Immature natural killer cell (primary cell): ENCODE measurements around the gene PDLIM4. TPM values are rescaled to one million over a fixed set of nuclear protein-coding genes. Genes with fewer than 3 reads are reported as not detected.

Source experiments
- DNase-seq, 3 donors: peaks; one replicate each; pipeline ENCODE4 v3.0.0; 2022; ENCODE audit warnings: mixed read lengths in 1 of 3
- H3K27ac Mint-ChIP-seq, 6 donors: one replicate each; pipeline ENCODE4 v1.8.0; 2020; ENCODE audit warnings: mixed read lengths in 6 of 6, mild to moderate bottlenecking in 5 of 6, inconsistent platforms in 4 of 6, moderate library complexity in 3 of 6
- H3K27me3 Mint-ChIP-seq, 3 donors: one replicate each; pipeline ENCODE4 v1.8.0; 2020 to 2021; ENCODE audit warnings: low read depth in 3 of 3, mild to moderate bottlenecking in 3 of 3, mixed read lengths in 3 of 3, moderate library complexity in 3 of 3, inconsistent platforms in 1 of 3
- H3K36me3 Mint-ChIP-seq, 3 donors: one replicate each; pipeline ENCODE4 v1.8.0; 2020; ENCODE audit warnings: mixed read lengths in 3 of 3, inconsistent platforms in 2 of 3, mild to moderate bottlenecking in 2 of 3
- H3K4me1 Mint-ChIP-seq, 2 donors: one replicate each; pipeline ENCODE4 v1.8.0; 2020; ENCODE audit warnings: inconsistent platforms in 2 of 2, mild to moderate bottlenecking in 2 of 2, mixed read lengths in 2 of 2, moderate library complexity in 1 of 2
- H3K4me3 Mint-ChIP-seq, 5 donors: one replicate each; pipeline ENCODE4 v1.8.0; 2020; ENCODE audit warnings: mild to moderate bottlenecking in 5 of 5, mixed read lengths in 5 of 5, inconsistent platforms in 3 of 5, moderate library complexity in 3 of 5
- H3K9me3 Mint-ChIP-seq, 6 donors: one replicate each; pipeline ENCODE4 v1.8.0; 2020; ENCODE audit warnings: mild to moderate bottlenecking in 6 of 6, mixed read lengths in 6 of 6, inconsistent platforms in 4 of 6, moderate library complexity in 3 of 6
- polyA plus RNA-seq, 3 donors: library from polyadenylated mRNA; unstranded; fragments of 300-500 nt; fragmentation: Illumina TruSeq; gene quantifications; one replicate each; pipeline ENCODE4 v1.2.3, GENCODE V29; 2021

Gene PDLIM4
- polyA plus RNA-seq, result not detected

- peaks cover 0 to 8% (median 0%) of the 10 kb centered on the region in 3 donors for H3K36me3 Mint-ChIP-seq
- no peaks in the 10 kb centered on the region for H3K9me3 Mint-ChIP-seq
- peaks cover 0 to 14% (median 6%) of the 10 kb centered on the region in 3 donors for H3K27me3 Mint-ChIP-seq
- H3K4me1 Mint-ChIP-seq, result no peaks in the 10 kb centered on the region
- H3K27ac Mint-ChIP-seq, result no peak within 1 kb of the TSS
- H3K4me3 Mint-ChIP-seq, result peak within 1 kb of the TSS in 2 of 5 donors; percentile 22 to 70
- DNase-seq, result no peak
Measured at GRCh38 chr5:132257131-132258101, at the start of gene PDLIM4. TSS of gene PDLIM4 (plus strand) at chr5:132257696. CDS start at chr5:132257735, 39 bp downstream.

- H3K9me3 Mint-ChIP-seq, result no peaks in the 10 kb centered on the region
- DNase-seq, result no peak
Measured at GRCh38 chr5:132207778-132208177, 49.7 kb upstream of the PDLIM4 start.

GRCh38 chr5:132209131-132209530 is 48.4 kb upstream of the PDLIM4 start:
- Mint-ChIP-seq H3K36me3 (no peaks in the 10 kb centered on the region), H3K27me3 (no peaks in the 10 kb centered on the region), H3K9me3 (no peaks in the 10 kb centered on the region), H3K27ac (no peak overlapping the region), H3K4me1 (no peaks in the 10 kb centered on the region), H3K4me3 (no peak overlapping the region)
- DNase-seq, result no peak

More at GRCh38 chr5:132207778-132208177, 49.7 kb upstream of the PDLIM4 start:
- Mint-ChIP-seq H3K36me3 (no peaks in the 10 kb centered on the region), H3K4me1 (no peaks in the 10 kb centered on the region), H3K27me3 (peaks cover 0 to 2% (median under 1%) of the 10 kb centered on the region in 3 donors), H3K27ac (no peak overlapping the region), H3K4me3 (no peak overlapping the region)

- Mint-ChIP-seq H3K4me3 (no peak overlapping the region), H3K9me3 (no peaks in the 10 kb centered on the region), H3K36me3 (no peaks in the 10 kb centered on the region), H3K4me1 (no peaks in the 10 kb centered on the region), H3K27ac (peak overlapping the region in 1 of 6 donors; percentile 31), H3K27me3 (no peaks in the 10 kb centered on the region)
- DNase-seq, result no peak
Measured at GRCh38 chr5:132209901-132210545, 47.5 kb upstream of the PDLIM4 start.

- no peak for DNase-seq
- Mint-ChIP-seq H3K27me3 (no peaks in the 10 kb centered on the region), H3K36me3 (no peaks in the 10 kb centered on the region), H3K27ac (no peak overlapping the region), H3K9me3 (no peaks in the 10 kb centered on the region), H3K4me3 (no peak overlapping the region), H3K4me1 (no peaks in the 10 kb centered on the region)
Measured at GRCh38 chr5:132210944-132211343, 46.6 kb upstream of the PDLIM4 start.

GRCh38 chr5:132211787-132212186 is 45.7 kb upstream of the PDLIM4 start:
- H3K4me1 Mint-ChIP-seq, result no peaks in the 10 kb centered on the region
- no peaks in the 10 kb centered on the region for H3K9me3 Mint-ChIP-seq
- no peaks in the 10 kb centered on the region for H3K36me3 Mint-ChIP-seq
- DNase-seq, result no peak
- no peak overlapping the region for H3K4me3 Mint-ChIP-seq
- H3K27me3 Mint-ChIP-seq, result peaks cover 0 to 1% (median 0%) of the 10 kb centered on the region in 3 donors
- H3K27ac Mint-ChIP-seq, result no peak overlapping the region

GRCh38 chr5:132213666-132214065 is 43.8 kb upstream of the PDLIM4 start:
- H3K4me3 Mint-ChIP-seq, result no peak overlapping the region
- H3K9me3 Mint-ChIP-seq, result no peaks in the 10 kb centered on the region
- DNase-seq, result no peak
- H3K4me1 Mint-ChIP-seq, result no peaks in the 10 kb centered on the region
- no peaks in the 10 kb centered on the region for H3K36me3 Mint-ChIP-seq
- H3K27me3 Mint-ChIP-seq, result peaks cover 0 to 2% (median 0%) of the 10 kb centered on the region in 3 donors
- no peak overlapping the region for H3K27ac Mint-ChIP-seq

- no peak for DNase-seq
- Mint-ChIP-seq H3K9me3 (no peaks in the 10 kb centered on the region), H3K36me3 (no peaks in the 10 kb centered on the region), H3K27ac (no peak overlapping the region), H3K27me3 (peaks cover 0 to 2% (median 0%) of the 10 kb centered on the region in 3 donors), H3K4me1 (no peaks in the 10 kb centered on the region), H3K4me3 (no peak overlapping the region)
Measured at GRCh38 chr5:132214491-132214890, 43.0 kb upstream of the PDLIM4 start.

- DNase-seq, result no peak
- no peaks in the 10 kb centered on the region for H3K36me3 Mint-ChIP-seq
- no peak overlapping the region for H3K4me3 Mint-ChIP-seq
- no peak overlapping the region for H3K27ac Mint-ChIP-seq
- no peaks in the 10 kb centered on the region for H3K4me1 Mint-ChIP-seq
- H3K9me3 Mint-ChIP-seq, result no peaks in the 10 kb centered on the region
- H3K27me3 Mint-ChIP-seq, result peaks cover 0 to 2% (median 0%) of the 10 kb centered on the region in 3 donors
Measured at GRCh38 chr5:132215329-132215728, 42.2 kb upstream of the PDLIM4 start.

GRCh38 chr5:132218321-132218720 is 39.2 kb upstream of the PDLIM4 start:
- Mint-ChIP-seq H3K27me3 (peaks cover 0 to 2% (median 0%) of the 10 kb centered on the region in 3 donors), H3K4me3 (no peak overlapping the region), H3K36me3 (no peaks in the 10 kb centered on the region), H3K27ac (no peak overlapping the region), H3K9me3 (no peaks in the 10 kb centered on the region), H3K4me1 (no peaks in the 10 kb centered on the region)
- no peak for DNase-seq

- Mint-ChIP-seq H3K27ac (no peak overlapping the region), H3K9me3 (no peaks in the 10 kb centered on the region), H3K36me3 (no peaks in the 10 kb centered on the region), H3K4me3 (no peak overlapping the region), H3K4me1 (no peaks in the 10 kb centered on the region), H3K27me3 (peaks cover 0 to 2% (median 0%) of the 10 kb centered on the region in 3 donors)
- no peak for DNase-seq
Measured at GRCh38 chr5:132219289-132219970, 38.1 kb upstream of the PDLIM4 start.

- DNase-seq, result no peak
- H3K9me3 Mint-ChIP-seq, result no peaks in the 10 kb centered on the region
- peaks cover 0 to 2% (median 0%) of the 10 kb centered on the region in 3 donors for H3K27me3 Mint-ChIP-seq
- no peaks in the 10 kb centered on the region for H3K36me3 Mint-ChIP-seq
- H3K27ac Mint-ChIP-seq, result no peak overlapping the region
- H3K4me3 Mint-ChIP-seq, result no peak overlapping the region
- no peaks in the 10 kb centered on the region for H3K4me1 Mint-ChIP-seq
Measured at GRCh38 chr5:132219981-132220380, 37.5 kb upstream of the PDLIM4 start.

GRCh38 chr5:132220491-132220890 is 37.0 kb upstream of the PDLIM4 start:
- no peak for DNase-seq
- Mint-ChIP-seq H3K27me3 (peaks cover 0 to 3% (median 0%) of the 10 kb centered on the region in 3 donors), H3K27ac (no peak overlapping the region)

More at GRCh38 chr5:132220491-132220890, 37.0 kb upstream of the PDLIM4 start:
- H3K4me1 Mint-ChIP-seq, result no peaks in the 10 kb centered on the region
- H3K36me3 Mint-ChIP-seq, result no peaks in the 10 kb centered on the region
- no peaks in the 10 kb centered on the region for H3K9me3 Mint-ChIP-seq
- H3K4me3 Mint-ChIP-seq, result no peak overlapping the region
